CD4-positive, CD25-positive, alpha-beta regulatory T cell (primary cell): ENCODE results near the gene GBF1. TPM values are rescaled to one million over a fixed set of nuclear protein-coding genes. Genes with fewer than 3 reads are reported as not detected.

Source experiments
- ATAC-seq, 2 donors: fragments of 150-1000 bp; cut with Tn5 transposase; one replicate each; pipeline ENCODE4 v1.10.0; 2021; ENCODE audit warnings: low read depth in 2 of 2, moderate number of reproducible peaks in 2 of 2, moderate library complexity in 1 of 2
- DNase-seq, 3 donors: peaks; one replicate each; pipeline versions ENCODE4 v3.0.0 to v3.0.0-alpha.2; 2012 to 2022; ENCODE audit warnings: mixed read lengths in 1 of 3
- H3K27ac ChIP-seq: one replicate; pipeline ENCODE4 v1.7.0; 2013; ENCODE audit warnings: mild to moderate bottlenecking, low read length; ENCODE audit not compliant: insufficient read depth, poor library complexity, severe bottlenecking
- H3K27me3 ChIP-seq: one replicate; pipeline ENCODE4 v1.7.0; 2013; ENCODE audit warnings: low read length; ENCODE audit not compliant: control insufficient read depth, insufficient read depth
- H3K36me3 ChIP-seq: one replicate; pipeline ENCODE4 v1.7.0; 2013; ENCODE audit warnings: mild to moderate bottlenecking, low read length, moderate library complexity; ENCODE audit not compliant: control insufficient read depth, insufficient read depth
- H3K4me1 ChIP-seq: 2 replicates; pipeline ENCODE4 v1.7.0; 2013; ENCODE audit warnings: mild to moderate bottlenecking, low read length; ENCODE audit not compliant: insufficient read depth, control insufficient read depth, poor library complexity, severe bottlenecking
- H3K4me3 ChIP-seq: one replicate; pipeline ENCODE4 v1.7.0; 2013; ENCODE audit warnings: low read depth, mild to moderate bottlenecking, low read length, moderate library complexity
- H3K9me3 ChIP-seq, 2 experiments: 1 replicate in 1 of 2; 2 replicates in 1 of 2; pipeline ENCODE4 v1.7.0; 2013; ENCODE audit warnings: low read length in 2 of 2, mild to moderate bottlenecking in 1 of 2, moderate library complexity in 1 of 2; ENCODE audit not compliant: control insufficient read depth in 2 of 2
- H3K27ac Mint-ChIP-seq, 3 donors: one replicate each; pipeline ENCODE4 v1.8.0; 2020 to 2022; ENCODE audit warnings: mild to moderate bottlenecking in 3 of 3, mixed read lengths in 3 of 3, moderate library complexity in 2 of 3
- H3K27me3 Mint-ChIP-seq: one replicate; pipeline ENCODE4 v1.8.0; 2022; ENCODE audit warnings: mild to moderate bottlenecking, mixed read lengths
- H3K36me3 Mint-ChIP-seq: one replicate; pipeline ENCODE4 v1.8.0; 2020; ENCODE audit warnings: mixed read lengths
- H3K4me1 Mint-ChIP-seq, 4 donors: one replicate each; pipeline ENCODE4 v1.8.0; 2020 to 2022; ENCODE audit warnings: mixed read lengths in 4 of 4, mild to moderate bottlenecking in 1 of 4
- H3K4me3 Mint-ChIP-seq, 4 donors: one replicate each; pipeline ENCODE4 v1.8.0; 2020 to 2022; ENCODE audit warnings: mild to moderate bottlenecking in 4 of 4, mixed read lengths in 4 of 4, moderate library complexity in 3 of 4
- H3K9me3 Mint-ChIP-seq, 7 donors: one replicate each; pipeline ENCODE4 v1.8.0; 2020 to 2022; ENCODE audit warnings: mixed read lengths in 7 of 7, mild to moderate bottlenecking in 3 of 7, moderate library complexity in 2 of 7
- polyA plus RNA-seq, 4 donors: library from polyadenylated mRNA; unstranded; fragments of 300-500 nt; fragmentation: Illumina TruSeq; gene quantifications; one replicate each; pipeline ENCODE4 v1.2.3, GENCODE V29; 2021
- total RNA-seq: library from RNA; stranded (reverse); gene quantifications from one replicate; pipeline ENCODE4 v1.2.3, GENCODE V29; 2022

GBF1 gene
- total and polyA plus RNA-seq, 5 donors from 2014 or later, result 8.8 to 45.6 (median 10.0) TPM

- H3K27ac ChIP-seq, result no peak overlapping the region
- no peaks in the 10 kb centered on the region for H3K9me3 ChIP-seq
- H3K27ac Mint-ChIP-seq, result no peak overlapping the region
- peaks cover 64% of the 10 kb centered on the region for H3K36me3 ChIP-seq
- peaks cover 9% of the 10 kb centered on the region for H3K4me1 ChIP-seq
- H3K4me3 Mint-ChIP-seq, result no peak overlapping the region
- H3K27me3 Mint-ChIP-seq, result no peaks in the 10 kb centered on the region
- H3K9me3 Mint-ChIP-seq, result no peaks in the 10 kb centered on the region
- no peak overlapping the region for H3K4me3 ChIP-seq
- no peaks in the 10 kb centered on the region for H3K27me3 ChIP-seq
- DNase-seq (no peak), ATAC-seq (no peak)
- peaks cover 30 to 41% (median 36%) of the 10 kb centered on the region in 4 donors for H3K4me1 Mint-ChIP-seq
- H3K36me3 Mint-ChIP-seq, result peaks cover 44% of the 10 kb centered on the region
Measured at GRCh38 chr10:102261842-102262241, 16.5 kb downstream of the GBF1 start.

DNA sequence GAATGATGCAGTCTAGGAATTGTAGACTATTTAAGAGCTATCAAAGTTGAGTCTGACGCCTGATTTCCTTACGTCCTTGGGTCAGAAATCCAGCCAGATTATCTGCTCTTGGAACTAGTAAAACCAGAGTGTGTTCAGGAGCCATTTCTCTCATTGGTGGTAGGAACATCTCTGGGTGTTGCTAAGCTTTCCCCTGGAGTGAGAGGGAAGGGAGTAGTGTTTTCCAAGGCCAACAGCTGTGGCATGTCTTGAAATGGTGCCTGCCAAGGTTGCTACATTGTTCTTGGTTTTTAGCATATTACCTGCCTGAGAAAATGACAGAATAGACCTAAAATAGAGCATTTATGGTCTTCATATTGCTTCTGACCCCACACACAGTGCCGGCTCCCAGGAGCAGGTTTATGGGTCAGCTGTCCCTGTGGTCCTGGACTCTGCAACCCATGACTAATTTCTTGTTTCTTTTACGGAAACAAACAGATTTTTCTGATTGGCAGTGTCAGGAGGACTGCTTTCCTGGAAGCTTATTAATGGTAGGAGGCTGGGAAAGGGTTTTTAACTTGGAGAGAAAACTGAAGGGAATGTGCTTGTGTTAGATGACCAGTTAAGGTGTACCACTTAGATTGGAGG lies 17.5 kb downstream of the GBF1 start:
- H3K9me3 ChIP-seq, result no peaks in the 10 kb centered on the region
- Mint-ChIP-seq H3K27ac (peak overlapping the region in 1 of 3 donors; percentile 42), H3K36me3 (peaks cover 44% of the 10 kb centered on the region), H3K4me3 (no peak overlapping the region), H3K4me1 (peaks cover 36 to 49% (median 41%) of the 10 kb centered on the region in 4 donors), H3K27me3 (no peaks in the 10 kb centered on the region), H3K9me3 (no peaks in the 10 kb centered on the region)
- H3K27me3 ChIP-seq, result no peaks in the 10 kb centered on the region
- peaks cover 67% of the 10 kb centered on the region for H3K36me3 ChIP-seq
- no peak overlapping the region for H3K4me3 ChIP-seq
- DNase-seq (no peak), ATAC-seq (no peak)
- H3K4me1 ChIP-seq, result peaks cover 5% of the 10 kb centered on the region
- no peak overlapping the region for H3K27ac ChIP-seq

DNA sequence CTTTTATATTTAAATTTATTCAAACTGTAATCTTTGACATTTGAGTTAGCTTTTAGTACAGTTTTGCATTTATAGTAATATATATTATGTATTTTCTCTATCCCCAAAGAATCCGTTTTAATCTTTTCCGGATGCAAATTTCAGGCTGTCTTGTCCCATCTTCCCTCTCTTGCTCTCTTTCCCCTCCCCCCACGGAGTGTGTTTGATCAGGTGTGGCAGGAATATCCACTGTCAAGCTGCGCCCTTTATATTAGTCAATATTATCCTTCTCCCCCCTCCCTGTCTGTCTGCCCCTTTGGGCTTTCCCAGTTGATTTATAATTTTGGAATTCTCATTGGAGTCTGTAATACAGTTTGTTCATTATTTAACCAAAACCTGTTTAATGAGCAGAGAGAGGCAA lies 19.0 kb downstream of the GBF1 start:
- peaks cover 5% of the 10 kb centered on the region for H3K4me1 ChIP-seq
- no peaks in the 10 kb centered on the region for H3K9me3 ChIP-seq
- no peaks in the 10 kb centered on the region for H3K27me3 ChIP-seq
- Mint-ChIP-seq H3K4me3 (no peak overlapping the region), H3K9me3 (no peaks in the 10 kb centered on the region), H3K27ac (peak overlapping the region in 1 of 3 donors; percentile 63), H3K27me3 (no peaks in the 10 kb centered on the region), H3K36me3 (peaks cover 44% of the 10 kb centered on the region), H3K4me1 (peaks cover 49 to 63% (median 52%) of the 10 kb centered on the region in 4 donors)
- peaks cover 66% of the 10 kb centered on the region for H3K36me3 ChIP-seq
- DNase-seq, result no peak
- ATAC-seq, result no peak
- no peak overlapping the region for H3K4me3 ChIP-seq
- H3K27ac ChIP-seq, result no peak overlapping the region

GRCh38 chr10:102266670-102267069 lies 21.3 kb downstream of the GBF1 start:
- ATAC-seq (no peak), DNase-seq (no peak)
- Histone ChIP-seq H3K27ac (no peak overlapping the region), H3K4me3 (no peak overlapping the region), H3K4me1 (peaks cover 7% of the 10 kb centered on the region), H3K9me3 (no peaks in the 10 kb centered on the region), H3K27me3 (no peaks in the 10 kb centered on the region), H3K36me3 (peaks cover 43% of the 10 kb centered on the region)
- no peak overlapping the region for H3K4me3 Mint-ChIP-seq
- H3K27me3 Mint-ChIP-seq, result no peaks in the 10 kb centered on the region
- peaks cover 32% of the 10 kb centered on the region for H3K36me3 Mint-ChIP-seq
- H3K4me1 Mint-ChIP-seq, result peaks cover 47 to 74% (median 50%) of the 10 kb centered on the region in 4 donors
- no peaks in the 10 kb centered on the region for H3K9me3 Mint-ChIP-seq
- H3K27ac Mint-ChIP-seq, result peak overlapping the region in 2 of 3 donors; percentile 47 to 85

DNA sequence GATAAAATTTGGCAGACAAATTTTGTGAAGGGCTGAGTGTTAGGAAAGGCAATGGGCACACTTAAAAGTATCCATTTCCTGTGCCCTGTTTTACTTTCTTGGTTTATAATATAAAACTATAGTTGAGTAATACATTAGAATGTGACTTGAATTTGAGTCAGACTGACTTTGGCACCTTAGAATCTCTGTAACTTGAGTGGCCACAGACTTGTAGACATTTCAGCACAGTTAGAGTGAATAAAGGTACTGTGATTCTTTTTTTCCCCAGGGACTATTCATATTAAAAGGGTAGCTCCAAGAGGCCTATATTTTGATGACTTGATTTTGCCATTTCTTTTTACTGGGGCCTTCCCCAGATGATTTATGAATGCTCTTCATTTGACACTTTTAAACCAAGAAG lies 22.4 kb downstream of the GBF1 start:
- H3K27ac ChIP-seq, result no peak overlapping the region
- peaks cover 32% of the 10 kb centered on the region for H3K36me3 ChIP-seq
- Mint-ChIP-seq H3K27me3 (no peaks in the 10 kb centered on the region), H3K4me3 (no peak overlapping the region), H3K27ac (peak overlapping the region; percentile 47 to 76 (median 59)), H3K36me3 (peaks cover 22% of the 10 kb centered on the region), H3K4me1 (peaks cover 45 to 77% (median 48%) of the 10 kb centered on the region in 4 donors), H3K9me3 (no peaks in the 10 kb centered on the region)
- no peaks in the 10 kb centered on the region for H3K9me3 ChIP-seq
- H3K27me3 ChIP-seq, result no peaks in the 10 kb centered on the region
- H3K4me1 ChIP-seq, result peaks cover 9% of the 10 kb centered on the region
- no peak for DNase-seq
- no peak overlapping the region for H3K4me3 ChIP-seq
- no peak for ATAC-seq

- H3K27me3 ChIP-seq, result no peaks in the 10 kb centered on the region
- no peak for ATAC-seq
- peaks cover 19% of the 10 kb centered on the region for H3K36me3 Mint-ChIP-seq
- peaks cover 4% of the 10 kb centered on the region for H3K4me1 ChIP-seq
- H3K27ac ChIP-seq, result no peak overlapping the region
- peak overlapping the region; percentile 13 to 76 (median 52) for H3K27ac Mint-ChIP-seq
- peak in 1 of 3 donors; percentile 16 for DNase-seq
- H3K27me3 Mint-ChIP-seq, result no peaks in the 10 kb centered on the region
- peaks cover 42 to 77% (median 46%) of the 10 kb centered on the region in 4 donors for H3K4me1 Mint-ChIP-seq
- peaks cover 26% of the 10 kb centered on the region for H3K36me3 ChIP-seq
- no peaks in the 10 kb centered on the region for H3K9me3 Mint-ChIP-seq
- no peak overlapping the region for H3K4me3 Mint-ChIP-seq
- H3K4me3 ChIP-seq, result no peak overlapping the region
- no peaks in the 10 kb centered on the region for H3K9me3 ChIP-seq
Measured at GRCh38 chr10:102268375-102268888, 23.1 kb downstream of the GBF1 start.

- H3K4me1 ChIP-seq, result peaks cover 4% of the 10 kb centered on the region
- no peaks in the 10 kb centered on the region for H3K27me3 Mint-ChIP-seq
- peak overlapping the region in 2 of 3 donors; percentile 8 to 52 for H3K27ac Mint-ChIP-seq
- H3K4me3 ChIP-seq, result no peak overlapping the region
- peaks cover 42 to 77% (median 48%) of the 10 kb centered on the region in 4 donors for H3K4me1 Mint-ChIP-seq
- H3K9me3 Mint-ChIP-seq, result no peaks in the 10 kb centered on the region
- no peak overlapping the region for H3K4me3 Mint-ChIP-seq
- ATAC-seq (no peak), DNase-seq (no peak)
- H3K36me3 ChIP-seq, result peaks cover 21% of the 10 kb centered on the region
- no peaks in the 10 kb centered on the region for H3K9me3 ChIP-seq
- no peak overlapping the region for H3K27ac ChIP-seq
- H3K36me3 Mint-ChIP-seq, result peaks cover 17% of the 10 kb centered on the region
- H3K27me3 ChIP-seq, result no peaks in the 10 kb centered on the region
Measured at GRCh38 chr10:102269017-102269416, 23.7 kb downstream of the GBF1 start.

GRCh38 chr10:102274062-102274461 lies 28.7 kb downstream of the GBF1 start:
- Mint-ChIP-seq H3K4me1 (peaks cover 12 to 55% (median 28%) of the 10 kb centered on the region in 4 donors), H3K36me3 (peaks cover 7% of the 10 kb centered on the region), H3K9me3 (no peaks in the 10 kb centered on the region), H3K27ac (no peak overlapping the region), H3K27me3 (no peaks in the 10 kb centered on the region), H3K4me3 (no peak overlapping the region)
- H3K27me3 ChIP-seq, result no peaks in the 10 kb centered on the region
- no peak overlapping the region for H3K4me3 ChIP-seq
- no peaks in the 10 kb centered on the region for H3K9me3 ChIP-seq
- DNase-seq (no peak), ATAC-seq (no peak)
- peaks cover 5% of the 10 kb centered on the region for H3K36me3 ChIP-seq
- peaks cover 4% of the 10 kb centered on the region for H3K4me1 ChIP-seq
- no peak overlapping the region for H3K27ac ChIP-seq
